Subcutaneous adipose tissue (tissue), 4 donors: ENCODE results near the gene SPINT4. TPM values are rescaled to one million over a fixed set of nuclear protein-coding genes. Genes with fewer than 3 reads are reported as not detected.

ENCODE experiments used
- small RNA-seq: library from RNA; depleted of rRNA; stranded (forward); fragments of <200 nt; gene quantifications from one replicate; pipeline ENCODE3, GENCODE V24; 2016
- total RNA-seq, 4 donors: library from RNA; depleted of rRNA; stranded (reverse); fragments of >200 nt; gene quantifications; one replicate each; pipeline ENCODE4 v1.1.0, GENCODE V29; 2016
- TF ChIP-seq, protein P1 (sequence below): fragments of 450-650 bp; IDR thresholded peaks from one replicate; pipeline ENCODE4 v1.5.1; 2016; ENCODE audit warnings: low read depth, mild to moderate bottlenecking, control low read depth, antibody characterized with exemption, moderate library complexity

Gene SPINT4
- total RNA-seq, 4 donors from 2014 or later = not detected

DNA sequence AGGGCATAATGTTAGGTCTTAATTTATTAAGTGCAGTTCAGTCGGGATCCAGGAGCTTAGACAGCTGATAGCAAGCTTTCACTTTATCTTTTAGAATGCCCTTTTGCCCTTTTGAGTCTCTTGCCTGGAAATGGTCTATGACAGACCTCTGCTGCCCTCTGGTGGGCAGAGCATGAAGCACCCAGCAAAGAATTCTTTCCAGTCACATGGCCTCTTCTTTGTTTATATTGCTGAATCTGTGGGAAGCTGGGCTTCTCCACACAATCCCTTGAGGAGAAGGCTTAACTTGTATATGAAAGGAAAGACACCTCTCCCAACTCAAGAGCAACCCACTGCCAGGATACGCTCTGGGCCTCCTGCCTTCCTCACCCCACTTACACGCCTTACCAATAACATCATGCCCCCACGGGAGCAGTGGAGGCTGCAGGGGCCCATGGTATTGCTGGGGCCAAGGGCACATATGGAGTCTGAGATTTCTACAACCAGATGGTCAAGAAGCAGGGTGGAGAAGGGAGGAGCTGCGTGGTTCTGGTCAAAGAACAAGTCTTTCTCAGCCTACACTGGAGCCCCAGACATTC, 49.1 kb downstream of the SPINT4 start:
- TF ChIP-seq, protein P1, sequence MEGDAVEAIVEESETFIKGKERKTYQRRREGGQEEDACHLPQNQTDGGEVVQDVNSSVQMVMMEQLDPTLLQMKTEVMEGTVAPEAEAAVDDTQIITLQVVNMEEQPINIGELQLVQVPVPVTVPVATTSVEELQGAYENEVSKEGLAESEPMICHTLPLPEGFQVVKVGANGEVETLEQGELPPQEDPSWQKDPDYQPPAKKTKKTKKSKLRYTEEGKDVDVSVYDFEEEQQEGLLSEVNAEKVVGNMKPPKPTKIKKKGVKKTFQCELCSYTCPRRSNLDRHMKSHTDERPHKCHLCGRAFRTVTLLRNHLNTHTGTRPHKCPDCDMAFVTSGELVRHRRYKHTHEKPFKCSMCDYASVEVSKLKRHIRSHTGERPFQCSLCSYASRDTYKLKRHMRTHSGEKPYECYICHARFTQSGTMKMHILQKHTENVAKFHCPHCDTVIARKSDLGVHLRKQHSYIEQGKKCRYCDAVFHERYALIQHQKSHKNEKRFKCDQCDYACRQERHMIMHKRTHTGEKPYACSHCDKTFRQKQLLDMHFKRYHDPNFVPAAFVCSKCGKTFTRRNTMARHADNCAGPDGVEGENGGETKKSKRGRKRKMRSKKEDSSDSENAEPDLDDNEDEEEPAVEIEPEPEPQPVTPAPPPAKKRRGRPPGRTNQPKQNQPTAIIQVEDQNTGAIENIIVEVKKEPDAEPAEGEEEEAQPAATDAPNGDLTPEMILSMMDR = no peak

DNA sequence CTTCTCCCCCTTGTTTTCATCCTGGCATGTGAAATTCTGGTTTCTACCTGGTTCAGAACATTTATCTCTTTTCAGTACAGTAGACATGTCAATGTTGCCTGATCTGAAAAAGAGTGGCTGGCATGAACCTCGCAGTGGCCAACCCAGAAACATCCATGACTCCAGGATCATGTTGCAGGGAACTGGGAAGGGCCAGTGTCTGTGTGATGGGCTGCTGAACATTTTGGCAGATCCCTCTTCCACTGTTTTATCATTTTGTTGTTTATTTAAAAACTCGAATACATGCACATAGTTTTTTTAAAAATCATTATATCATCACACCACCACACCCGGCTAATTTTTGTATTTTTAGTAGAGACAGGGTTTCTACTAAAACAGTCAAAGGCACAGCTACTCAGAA, 50.5 kb downstream of the SPINT4 start:
- TF ChIP-seq, protein P1 = no peak

- TF ChIP-seq, protein P1 = no peak
Measured at GRCh38 chr20:45774945-45775344, 52.8 kb downstream of the SPINT4 start.

DNA sequence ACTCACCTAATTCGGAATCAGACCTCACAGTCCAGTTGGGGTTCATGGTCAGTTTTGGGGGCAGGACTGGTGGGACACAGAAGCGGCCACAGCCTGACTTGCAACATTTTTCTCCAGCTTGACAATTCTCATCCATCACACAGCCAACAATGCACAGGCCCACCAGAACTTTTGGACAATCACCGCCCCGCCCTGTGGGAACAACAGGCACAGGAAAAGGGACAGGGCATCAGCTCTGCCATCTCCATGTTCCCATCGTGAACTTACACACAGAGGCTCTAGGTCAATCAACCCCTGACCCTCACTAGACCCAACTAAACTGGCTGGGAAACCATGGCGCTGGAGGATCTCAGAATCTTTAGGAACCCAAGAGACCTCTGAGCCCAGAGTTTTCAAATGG, 53.3 kb downstream of the SPINT4 start:
- TF ChIP-seq, protein P1 = no peak

Small RNA genes within 50 kb of the gene (small RNA-seq; reads per million reads assigned to genes)
- gene MIR3617 (not detected), gene SPINT5P (not detected)

Other genes starting within 250 kb of the SPINT4 start
- not detected for gene SPINT3, start 206.7 kb upstream of the SPINT4 start, total RNA-seq
- not detected for gene WFDC6, start 182.9 kb upstream of the SPINT4 start, total RNA-seq
- gene EPPIN, start 174.9 kb upstream of the SPINT4 start, total RNA-seq = not detected
- gene WFDC8, start 143.1 kb upstream of the SPINT4 start, total RNA-seq = not detected
- gene WFDC10A, start 92.6 kb upstream of the SPINT4 start, total RNA-seq = not detected
- not detected for gene WFDC9, start 91.1 kb upstream of the SPINT4 start, total RNA-seq
- not detected for gene WFDC11, start 52.1 kb upstream of the SPINT4 start, total RNA-seq
- gene WFDC13, start 20.3 kb upstream of the SPINT4 start, total RNA-seq = not detected
- not detected for gene WFDC10B, start 17.3 kb upstream of the SPINT4 start, total RNA-seq
- gene WFDC3, start 69.5 kb downstream of the SPINT4 start, total RNA-seq = not detected
- 10 to 100 TPM; 17.0 to 28.1 (median 23.3) TPM for gene DNTTIP1, start 69.6 kb downstream of the SPINT4 start, total RNA-seq
- gene UBE2C, start 90.3 kb downstream of the SPINT4 start, total RNA-seq = 1 to 10 TPM in 3 of 4 donors, not detected in 1; 1.3 to 3.1 (median 1.8) TPM
- gene TNNC2, start 105.0 kb downstream of the SPINT4 start, total RNA-seq = 1 to 10 TPM in 3 of 4 donors, not detected in 1; 2.3 to 3.1 (median 2.4) TPM
- gene SNX21, start 111.5 kb downstream of the SPINT4 start, total RNA-seq = 100 to 1,000 TPM in 2 of 4 donors, 10 to 100 TPM in 2; 31.6 to 153 (median 90.8) TPM
- gene ACOT8, start 135.0 kb downstream of the SPINT4 start, total RNA-seq = 10 to 100 TPM; 21.9 to 32.6 (median 27.1) TPM
- 1 to 10 TPM; 2.1 to 4.4 (median 2.7) TPM for gene ZSWIM3, start 135.3 kb downstream of the SPINT4 start, total RNA-seq
- gene ZSWIM1, start 158.9 kb downstream of the SPINT4 start, total RNA-seq = 1 to 10 TPM; 5.9 to 7.0 (median 6.7) TPM
- 10 to 100 TPM in 1 of 4 donors, 1 to 10 TPM in 3; 2.2 to 13.4 (median 2.9) TPM for gene SPATA25, start 165.3 kb downstream of the SPINT4 start, total RNA-seq
- 10 to 100 TPM in 2 of 4 donors, 1 to 10 TPM in 2; 2.3 to 15.1 (median 10.0) TPM for gene NEURL2, start 168.9 kb downstream of the SPINT4 start, total RNA-seq
- gene CTSA, start 169.0 kb downstream of the SPINT4 start, total RNA-seq = 100 to 1,000 TPM in 2 of 4 donors, 10 to 100 TPM in 2; 79.1 to 164 (median 109) TPM
- 100 to 1,000 TPM; 135 to 475 (median 261) TPM for gene PLTP, start 189.8 kb downstream of the SPINT4 start, total RNA-seq
- gene PCIF1, start 212.3 kb downstream of the SPINT4 start, total RNA-seq = 10 to 100 TPM; 20.7 to 39.2 (median 24.8) TPM
- 10 to 100 TPM in 3 of 4 donors, 1 to 10 TPM in 1; 9.9 to 21.1 (median 13.7) TPM for gene ZNF335, start 249.9 kb downstream of the SPINT4 start, total RNA-seq